ENCODE results near the gene PRR35. TPM values are rescaled to one million over a fixed set of nuclear protein-coding genes. Genes with fewer than 3 reads are reported as not detected.

Gene PRR35
- polyA plus RNA-seq, 1 donor from 2014 or later: not detected

DNA sequence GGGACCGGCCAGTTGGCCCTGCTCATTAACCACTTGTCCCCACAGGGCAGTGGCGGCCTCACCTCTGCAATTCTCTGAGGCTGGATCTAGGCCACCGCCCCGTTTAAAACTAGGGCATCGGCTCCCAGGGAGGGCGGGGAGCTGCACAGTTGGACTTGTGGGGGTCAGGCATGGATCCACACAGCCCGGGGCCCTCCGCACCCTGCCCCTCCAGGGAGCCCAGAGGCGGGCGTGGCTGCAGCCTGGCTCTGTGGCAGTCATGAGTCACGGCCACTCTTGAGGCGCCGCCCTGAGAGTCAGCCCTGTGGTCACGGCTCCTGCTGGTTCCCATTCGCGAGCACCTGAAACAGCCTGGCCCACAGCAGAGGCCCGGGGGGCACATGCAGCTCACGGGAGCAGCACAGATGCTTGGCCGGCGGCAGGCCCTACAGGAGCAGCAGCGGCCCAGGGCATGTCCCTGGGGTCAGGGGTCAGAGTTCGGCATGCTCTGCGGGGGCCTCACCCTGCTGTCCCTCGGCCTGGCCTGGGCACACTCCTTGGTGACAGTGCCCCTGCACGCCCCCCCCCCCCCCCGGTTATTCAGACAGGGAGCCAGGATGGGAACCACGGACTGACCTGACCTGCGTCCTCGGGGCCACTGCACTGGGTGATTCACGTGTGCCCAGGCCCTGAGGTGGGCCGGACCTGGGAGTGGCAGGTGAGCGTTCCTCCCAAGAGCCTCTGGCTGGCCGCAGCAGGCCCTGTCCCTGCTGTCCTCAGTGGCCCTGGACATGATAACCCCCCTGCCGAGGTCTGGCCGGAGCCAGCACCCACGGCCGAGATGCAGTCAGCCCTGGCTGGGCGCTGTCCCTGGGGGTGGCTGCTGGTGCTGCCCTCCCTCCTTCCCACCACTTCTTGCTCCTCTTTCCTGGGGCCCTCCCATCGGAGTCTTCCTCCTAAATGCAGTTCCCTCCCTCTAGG, 24.5 kb upstream of the PRR35 start:
- Histone ChIP-seq H4K20me1 (ENCODE audit: insufficient read depth) (no peaks in the 10 kb centered on the region), H3K36me3 (ENCODE audit: insufficient read depth, low read length) (no peaks in the 10 kb centered on the region), H3K27ac (ENCODE audit: low read length) (no peak overlapping the region), H3K79me2 (replicated peaks; ENCODE audit: insufficient read depth, low read length) (no peaks in the 10 kb centered on the region), H3K9me2 (ENCODE audit: insufficient read depth, low read length) (no peaks in the 10 kb centered on the region), H2AFZ (ENCODE audit: low read depth, low read length) (no peak overlapping the region), H3F3A (ENCODE audit: insufficient read depth, low read length, poor library complexity, severe bottlenecking) (no peaks in the 10 kb centered on the region), H3K9ac (ENCODE audit: low read length) (no peak overlapping the region), H3K27me3 (ENCODE audit: insufficient read depth, low read depth, low read length) (no peaks in the 10 kb centered on the region), H3K4me3 (ENCODE audit: low read length) (no peak overlapping the region), H3K4me2 (ENCODE audit: low read length) (no peak overlapping the region), H3K9me3 (ENCODE audit: low read length) (no peaks in the 10 kb centered on the region)
- TF ChIP-seq SMC3 (conservative IDR thresholded peaks at IDR 0.05; ENCODE audit: poor library complexity): no peak
- no peak for TF ChIP-seq EP300 (conservative IDR thresholded peaks at IDR 0.05; ENCODE audit: poor library complexity, severe bottlenecking)
- TF ChIP-seq, protein P1, sequence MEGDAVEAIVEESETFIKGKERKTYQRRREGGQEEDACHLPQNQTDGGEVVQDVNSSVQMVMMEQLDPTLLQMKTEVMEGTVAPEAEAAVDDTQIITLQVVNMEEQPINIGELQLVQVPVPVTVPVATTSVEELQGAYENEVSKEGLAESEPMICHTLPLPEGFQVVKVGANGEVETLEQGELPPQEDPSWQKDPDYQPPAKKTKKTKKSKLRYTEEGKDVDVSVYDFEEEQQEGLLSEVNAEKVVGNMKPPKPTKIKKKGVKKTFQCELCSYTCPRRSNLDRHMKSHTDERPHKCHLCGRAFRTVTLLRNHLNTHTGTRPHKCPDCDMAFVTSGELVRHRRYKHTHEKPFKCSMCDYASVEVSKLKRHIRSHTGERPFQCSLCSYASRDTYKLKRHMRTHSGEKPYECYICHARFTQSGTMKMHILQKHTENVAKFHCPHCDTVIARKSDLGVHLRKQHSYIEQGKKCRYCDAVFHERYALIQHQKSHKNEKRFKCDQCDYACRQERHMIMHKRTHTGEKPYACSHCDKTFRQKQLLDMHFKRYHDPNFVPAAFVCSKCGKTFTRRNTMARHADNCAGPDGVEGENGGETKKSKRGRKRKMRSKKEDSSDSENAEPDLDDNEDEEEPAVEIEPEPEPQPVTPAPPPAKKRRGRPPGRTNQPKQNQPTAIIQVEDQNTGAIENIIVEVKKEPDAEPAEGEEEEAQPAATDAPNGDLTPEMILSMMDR (IDR thresholded peaks at IDR 0.05; ENCODE audit: poor library complexity, severe bottlenecking): no peak
- no peak for TF ChIP-seq EZH2 (IDR thresholded peaks at IDR 0.05; ENCODE audit: borderline replicate concordance, insufficient read depth, low read length, poor library complexity, severe bottlenecking)
- no peak for TF ChIP-seq RAD21 (conservative IDR thresholded peaks at IDR 0.05)
- TF ChIP-seq TAF1 (IDR thresholded peaks at IDR 0.05; ENCODE audit: low read depth): no peak
- no peak for TF ChIP-seq MXI1 (conservative IDR thresholded peaks at IDR 0.05; ENCODE audit: poor library complexity, severe bottlenecking)
- TF ChIP-seq, protein P2, sequence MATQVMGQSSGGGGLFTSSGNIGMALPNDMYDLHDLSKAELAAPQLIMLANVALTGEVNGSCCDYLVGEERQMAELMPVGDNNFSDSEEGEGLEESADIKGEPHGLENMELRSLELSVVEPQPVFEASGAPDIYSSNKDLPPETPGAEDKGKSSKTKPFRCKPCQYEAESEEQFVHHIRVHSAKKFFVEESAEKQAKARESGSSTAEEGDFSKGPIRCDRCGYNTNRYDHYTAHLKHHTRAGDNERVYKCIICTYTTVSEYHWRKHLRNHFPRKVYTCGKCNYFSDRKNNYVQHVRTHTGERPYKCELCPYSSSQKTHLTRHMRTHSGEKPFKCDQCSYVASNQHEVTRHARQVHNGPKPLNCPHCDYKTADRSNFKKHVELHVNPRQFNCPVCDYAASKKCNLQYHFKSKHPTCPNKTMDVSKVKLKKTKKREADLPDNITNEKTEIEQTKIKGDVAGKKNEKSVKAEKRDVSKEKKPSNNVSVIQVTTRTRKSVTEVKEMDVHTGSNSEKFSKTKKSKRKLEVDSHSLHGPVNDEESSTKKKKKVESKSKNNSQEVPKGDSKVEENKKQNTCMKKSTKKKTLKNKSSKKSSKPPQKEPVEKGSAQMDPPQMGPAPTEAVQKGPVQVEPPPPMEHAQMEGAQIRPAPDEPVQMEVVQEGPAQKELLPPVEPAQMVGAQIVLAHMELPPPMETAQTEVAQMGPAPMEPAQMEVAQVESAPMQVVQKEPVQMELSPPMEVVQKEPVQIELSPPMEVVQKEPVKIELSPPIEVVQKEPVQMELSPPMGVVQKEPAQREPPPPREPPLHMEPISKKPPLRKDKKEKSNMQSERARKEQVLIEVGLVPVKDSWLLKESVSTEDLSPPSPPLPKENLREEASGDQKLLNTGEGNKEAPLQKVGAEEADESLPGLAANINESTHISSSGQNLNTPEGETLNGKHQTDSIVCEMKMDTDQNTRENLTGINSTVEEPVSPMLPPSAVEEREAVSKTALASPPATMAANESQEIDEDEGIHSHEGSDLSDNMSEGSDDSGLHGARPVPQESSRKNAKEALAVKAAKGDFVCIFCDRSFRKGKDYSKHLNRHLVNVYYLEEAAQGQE (IDR thresholded peaks at IDR 0.05; ENCODE audit: borderline replicate concordance): no peak
- no peak for TF ChIP-seq POLR2AphosphoS5 (IDR thresholded peaks at IDR 0.05)

DNA sequence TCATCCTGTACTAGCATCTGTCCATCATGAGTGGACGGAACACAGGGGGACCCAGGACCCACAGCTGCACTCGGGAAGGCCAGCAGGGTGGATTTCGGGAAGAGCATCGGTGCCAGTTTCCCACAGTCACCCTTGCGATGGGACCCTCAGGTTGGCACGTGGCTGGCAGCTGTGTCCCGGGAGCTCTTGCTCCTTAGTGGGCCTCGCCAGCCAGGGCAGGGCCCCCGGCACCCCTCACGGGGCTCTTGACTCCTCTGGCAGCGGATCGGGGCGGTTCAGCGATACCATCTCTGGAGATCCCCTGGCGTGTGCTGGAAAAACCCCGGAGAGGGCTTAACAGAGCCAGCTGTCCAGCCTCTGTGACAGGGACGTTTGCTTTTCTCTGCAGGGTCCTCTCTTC, 23.4 kb upstream of the PRR35 start:
- no peaks in the 10 kb centered on the region for H3F3A ChIP-seq (ENCODE audit: insufficient read depth, low read length, poor library complexity, severe bottlenecking)
- H2AFZ ChIP-seq (ENCODE audit: low read depth, low read length): no peak overlapping the region
- H4K20me1 ChIP-seq (ENCODE audit: insufficient read depth): no peaks in the 10 kb centered on the region
- H3K9me3 ChIP-seq (ENCODE audit: low read length): no peaks in the 10 kb centered on the region
- H3K27ac ChIP-seq (ENCODE audit: low read length): no peak overlapping the region
- H3K27me3 ChIP-seq (ENCODE audit: insufficient read depth, low read depth, low read length): no peaks in the 10 kb centered on the region
- no peak overlapping the region for H3K4me2 ChIP-seq (ENCODE audit: low read length)
- H3K4me3 ChIP-seq (ENCODE audit: low read length): no peak overlapping the region
- H3K9ac ChIP-seq (ENCODE audit: low read length): no peak overlapping the region
- TF ChIP-seq, protein P2 (IDR thresholded peaks at IDR 0.05; ENCODE audit: borderline replicate concordance): no peak
- no peak for TF ChIP-seq RAD21 (conservative IDR thresholded peaks at IDR 0.05)
- no peaks in the 10 kb centered on the region for H3K79me2 ChIP-seq (replicated peaks; ENCODE audit: insufficient read depth, low read length)
- no peaks in the 10 kb centered on the region for H3K36me3 ChIP-seq (ENCODE audit: insufficient read depth, low read length)
- no peaks in the 10 kb centered on the region for H3K9me2 ChIP-seq (ENCODE audit: insufficient read depth, low read length)
